Ovary (tissue), 3 donors: ENCODE data around the gene UXT.

Source experiments
- CTCF ChIP-seq, 3 donors: fragments of 450-650 bp in 2 of 3; fragments of 200-600 bp in 1 of 3; IDR thresholded peaks; one replicate each; pipeline versions ENCODE4 v1.5.1 to v1.8.0; 2016 to 2022; ENCODE audit warnings: antibody characterized with exemption in 3 of 3, mild to moderate bottlenecking in 1 of 3
- EP300 ChIP-seq: sonication (generic); formaldehyde crosslinking; IDR thresholded peaks from one replicate; pipeline ENCODE4 v1.6.1; 2017; ENCODE audit warnings: antibody characterized with exemption
- POLR2A ChIP-seq: fragments of 450-650 bp; IDR thresholded peaks from one replicate; pipeline ENCODE4 v1.6.1; 2017; ENCODE audit warnings: antibody characterized with exemption, mild to moderate bottlenecking, moderate library complexity
- donor health status: DM: no; HTN: no; CAD: no.

DNA sequence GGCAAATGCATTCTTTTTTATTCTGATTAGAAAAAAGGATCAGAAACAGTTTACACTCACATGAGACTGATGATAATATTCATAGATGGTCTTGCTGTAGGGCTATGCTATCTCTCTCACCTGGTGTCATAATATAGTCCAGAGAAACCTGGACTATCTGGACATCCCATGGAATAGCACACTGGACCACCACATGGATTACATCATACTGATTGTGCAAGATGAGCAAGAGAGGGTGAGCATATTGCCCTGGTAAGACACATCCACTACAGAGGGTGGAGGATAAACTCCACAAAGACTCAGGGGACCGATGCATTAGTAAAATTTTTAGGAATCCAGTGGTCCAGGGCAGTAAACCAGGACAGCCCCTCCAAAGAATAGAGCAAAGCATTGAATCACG lies 47.5 kb downstream of the UXT start:
- TF ChIP-seq POLR2A, result no peak
- no peak for TF ChIP-seq CTCF (IDR thresholded peaks at IDR 0.05)
- no peak for TF ChIP-seq EP300
